ENCODE data around the gene ANGPTL5.
"Not testable (repeated sequence)": the region's sequence is repeated elsewhere in the genome, so short reads cannot be mapped to it uniquely, and the experiment has no call there.

ANGPTL5 gene

GRCh38 chr11:101885631-101886030, 30.7 kb downstream of the ANGPTL5 start:
- DNase-seq (ENCODE audit: low spot score), result no peak

GRCh38 chr11:101881586-101881985, 34.7 kb downstream of the ANGPTL5 start:
- no peak for DNase-seq (ENCODE audit: low spot score)

- DNase-seq (ENCODE audit: low spot score), result peak; percentile 71
These were observed 36.1 kb downstream of the ANGPTL5 start for GRCh38 chr11:101880222-101880621.

GRCh38 chr11:101872171-101872882, 44.0 kb downstream of the ANGPTL5 start:
- no peak for DNase-seq (ENCODE audit: low spot score)

GRCh38 chr11:101870510-101870909, 45.8 kb downstream of the ANGPTL5 start:
- peak; percentile 62 for DNase-seq (ENCODE audit: low spot score)

GRCh38 chr11:101867951-101868350, 48.4 kb downstream of the ANGPTL5 start:
- no peak for DNase-seq (ENCODE audit: low spot score)

GRCh38 chr11:101866619-101867491, 49.5 kb downstream of the ANGPTL5 start:
- no peak for DNase-seq (ENCODE audit: low spot score)

- no peak for DNase-seq (ENCODE audit: low spot score)
These were observed 52.2 kb downstream of the ANGPTL5 start for GRCh38 chr11:101864098-101864497.

GRCh38 chr11:101863361-101863760, 53.0 kb downstream of the ANGPTL5 start:
- peak; percentile 9 for DNase-seq (ENCODE audit: low spot score)

- peak; percentile 64 for DNase-seq (ENCODE audit: low spot score)
These were observed 53.7 kb downstream of the ANGPTL5 start for GRCh38 chr11:101862391-101863233.

- peak; percentile 72 for DNase-seq (ENCODE audit: low spot score)
These were observed 55.5 kb downstream of the ANGPTL5 start for GRCh38 chr11:101860696-101861427.

GRCh38 chr11:101852260-101852659, 64.1 kb downstream of the ANGPTL5 start:
- not testable (repeated sequence) for DNase-seq (ENCODE audit: low spot score)

- DNase-seq (ENCODE audit: low spot score), result peak; percentile 30
These were observed 68.1 kb downstream of the ANGPTL5 start for GRCh38 chr11:101848262-101848661.

- DNase-seq (ENCODE audit: low spot score), result no peak
These were observed 71.7 kb downstream of the ANGPTL5 start for GRCh38 chr11:101844608-101845007.

- DNase-seq (ENCODE audit: low spot score), result no peak
These were observed 75.6 kb downstream of the ANGPTL5 start for GRCh38 chr11:101840704-101841103.
